Stimulated activated CD8-positive, alpha-beta memory T cell treated with anti-CD3 and anti-CD28 coated beads, Interleukin-7, amount 100 ng/mL, for 24 hours (primary cell): ENCODE results near the gene KCNIP4.
"Not testable (repeated sequence)": the region's sequence is repeated elsewhere in the genome, so short reads cannot be mapped to it uniquely, and the experiment has no call there.

ENCODE experiments used
- DNase-seq: peaks from one replicate; pipeline ENCODE4 v3.0.0-alpha.2; 2020; ENCODE audit warnings: low read depth

KCNIP4 gene

GRCh38 chr4:21352354-21352753 is 596.2 kb downstream of the KCNIP4 start:
- not testable (repeated sequence) for DNase-seq

GRCh38 chr4:21347142-21347541 is 601.4 kb downstream of the KCNIP4 start:
- DNase-seq: no peak

GRCh38 chr4:21327976-21328700 is 620.4 kb downstream of the KCNIP4 start:
- no peak for DNase-seq

GRCh38 chr4:21320034-21320433 is 628.5 kb downstream of the KCNIP4 start:
- no peak for DNase-seq

DNA sequence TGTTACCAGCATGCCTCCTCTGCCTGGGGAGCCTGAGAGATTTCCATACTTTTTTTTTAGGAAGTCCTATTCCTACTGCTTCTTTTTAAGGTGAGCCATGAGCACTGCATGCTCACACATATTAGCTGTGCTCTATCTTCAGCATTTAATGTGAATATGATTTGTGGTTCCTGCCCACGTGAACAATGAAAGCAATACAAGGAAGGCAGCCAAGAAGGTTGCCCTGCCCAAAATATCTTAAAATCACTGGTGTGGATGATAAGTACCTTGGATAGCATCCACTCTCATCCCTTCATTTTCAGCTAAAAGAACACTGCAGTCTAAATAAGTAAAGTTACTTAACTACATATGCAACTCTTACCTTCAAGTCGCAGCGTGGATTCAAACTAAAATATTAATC is 640.9 kb downstream of the KCNIP4 start:
- no peak for DNase-seq

DNA sequence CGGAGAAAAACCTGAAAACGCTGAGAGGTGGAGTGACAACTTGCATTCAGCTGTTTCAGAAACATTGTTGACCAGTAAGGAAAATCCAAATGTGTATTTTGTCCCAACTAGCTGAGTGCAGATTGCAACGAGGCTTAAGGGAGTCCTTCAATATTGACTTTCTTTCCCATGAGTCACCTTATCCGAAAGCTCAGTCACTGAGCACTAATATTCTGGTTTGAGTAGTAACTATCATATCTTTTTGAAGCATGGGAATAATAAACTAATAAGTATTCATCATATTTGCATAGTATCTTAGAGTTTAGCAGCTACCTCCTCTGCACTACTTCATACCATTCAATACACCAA is 644.1 kb downstream of the KCNIP4 start:
- DNase-seq: no peak

GRCh38 chr4:21290562-21290961 is 658.0 kb downstream of the KCNIP4 start:
- DNase-seq: no peak

DNA sequence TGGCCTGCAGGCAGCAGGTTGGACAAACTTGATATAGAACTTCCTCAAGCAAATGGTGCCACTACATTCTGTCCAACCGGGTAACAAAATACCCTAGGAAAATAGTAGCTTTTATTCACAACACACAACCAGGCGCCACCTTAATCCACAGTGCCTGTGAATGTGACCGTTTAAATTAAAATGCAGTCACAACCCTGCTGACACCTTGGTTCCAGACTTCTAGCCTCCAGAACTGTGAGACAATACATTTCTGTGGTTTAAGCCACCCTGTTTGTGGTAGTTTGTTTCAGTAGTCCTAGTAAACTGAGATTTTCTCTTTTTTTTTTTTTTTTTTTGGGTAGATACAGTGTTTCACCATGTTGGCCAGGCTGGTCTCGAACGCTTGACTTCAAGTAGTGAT is 672.5 kb downstream of the KCNIP4 start:
- no peak for DNase-seq

- no peak for DNase-seq
Measured at GRCh38 chr4:21271439-21272052, 677.0 kb downstream of the KCNIP4 start.

DNA sequence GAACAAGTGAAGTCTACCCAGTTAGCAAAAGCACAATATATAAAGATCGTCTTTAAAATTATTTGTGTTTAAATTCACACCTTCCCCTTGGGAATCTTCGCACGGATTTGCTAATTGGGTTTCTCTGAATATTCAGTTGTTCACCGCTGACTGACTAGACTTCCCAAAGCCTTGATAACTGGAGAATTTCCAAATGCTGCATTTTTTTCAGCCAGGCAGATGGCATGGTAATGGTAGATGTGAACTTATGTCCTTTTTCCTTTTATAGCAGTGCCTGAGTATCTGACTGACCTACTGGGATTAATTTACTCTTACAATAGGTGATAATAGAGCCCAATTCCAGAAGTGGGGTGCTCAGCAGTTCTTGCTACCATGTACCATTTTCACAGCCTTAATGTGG is 700.2 kb downstream of the KCNIP4 start:
- no peak for DNase-seq

DNA sequence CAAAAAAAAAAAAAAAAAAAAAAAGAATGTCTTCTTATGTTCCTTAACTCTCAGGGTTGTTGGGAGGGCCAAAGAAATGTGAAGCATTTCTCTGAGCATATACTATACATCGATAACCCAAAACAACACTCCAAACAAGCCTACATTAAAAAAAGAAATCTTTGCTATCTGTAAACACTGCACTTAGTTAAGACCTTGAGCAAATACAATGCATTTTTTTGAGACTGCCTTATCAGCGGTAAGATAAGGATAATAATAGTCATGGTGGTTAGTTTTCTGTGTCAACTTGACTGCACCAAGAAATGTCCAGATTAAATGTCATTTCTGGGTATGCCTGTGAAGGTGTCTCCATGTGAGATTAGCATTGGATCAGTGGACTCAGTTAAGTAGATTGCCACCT is 706.4 kb downstream of the KCNIP4 start:
- DNase-seq: no peak

- DNase-seq: no peak
Measured at GRCh38 chr4:21226637-21227538, 721.7 kb downstream of the KCNIP4 start.

DNA sequence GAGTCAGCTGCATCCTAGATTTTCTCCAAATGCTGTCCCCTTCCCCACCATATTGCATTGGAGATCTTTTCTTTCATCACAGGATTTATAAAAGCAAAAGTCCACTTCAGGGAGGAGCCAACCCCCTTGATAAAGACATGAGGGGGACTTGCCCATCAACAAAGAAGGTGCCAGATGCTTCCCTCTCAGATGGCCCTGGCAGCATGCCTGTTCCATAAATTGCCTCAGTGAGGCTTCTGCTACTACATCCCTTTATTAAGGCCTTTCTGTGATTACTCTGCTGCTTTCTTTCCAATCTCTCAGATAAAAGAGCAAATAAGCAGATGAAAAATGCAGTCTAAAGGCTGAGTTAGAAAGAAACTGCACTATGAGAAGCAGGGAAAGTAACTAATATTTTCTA is 736.7 kb downstream of the KCNIP4 start:
- DNase-seq: no peak

GRCh38 chr4:21209860-21210259 is 738.7 kb downstream of the KCNIP4 start:
- no peak for DNase-seq

DNA sequence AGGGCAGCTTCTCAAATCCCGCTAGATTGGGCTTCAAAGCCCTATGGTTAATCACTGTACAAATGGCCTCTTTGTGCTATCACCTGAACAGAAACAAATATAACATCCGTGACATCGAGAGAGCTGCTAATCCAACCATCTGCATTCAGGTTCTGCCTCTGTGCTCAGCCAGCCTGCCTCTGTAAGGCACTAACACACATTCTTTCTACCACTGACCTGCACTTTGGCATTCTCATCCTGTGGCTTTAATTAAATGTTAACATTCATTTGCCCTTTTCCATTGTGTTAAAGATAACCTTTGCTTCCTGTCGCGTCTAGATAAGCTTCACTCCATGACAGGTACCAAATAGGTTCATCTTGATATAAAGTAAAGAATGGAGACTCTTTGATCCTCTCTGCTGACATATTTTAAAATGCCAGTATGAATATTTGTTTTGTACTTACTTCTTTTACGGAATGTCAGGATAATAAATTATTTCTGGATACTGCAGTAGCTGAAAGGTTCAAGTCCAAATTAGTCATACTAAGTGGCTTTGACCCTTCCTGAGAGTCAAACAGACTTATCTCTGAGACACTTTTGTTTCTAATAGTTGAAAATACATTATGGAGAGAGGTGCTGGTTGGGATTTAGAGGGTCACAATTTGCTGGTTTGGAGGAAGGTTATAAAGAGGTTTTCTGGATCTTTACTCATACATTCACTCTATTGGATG is 742.6 kb downstream of the KCNIP4 start:
- DNase-seq: no peak

GRCh38 chr4:21203416-21203815 is 745.2 kb downstream of the KCNIP4 start:
- no peak for DNase-seq

DNA sequence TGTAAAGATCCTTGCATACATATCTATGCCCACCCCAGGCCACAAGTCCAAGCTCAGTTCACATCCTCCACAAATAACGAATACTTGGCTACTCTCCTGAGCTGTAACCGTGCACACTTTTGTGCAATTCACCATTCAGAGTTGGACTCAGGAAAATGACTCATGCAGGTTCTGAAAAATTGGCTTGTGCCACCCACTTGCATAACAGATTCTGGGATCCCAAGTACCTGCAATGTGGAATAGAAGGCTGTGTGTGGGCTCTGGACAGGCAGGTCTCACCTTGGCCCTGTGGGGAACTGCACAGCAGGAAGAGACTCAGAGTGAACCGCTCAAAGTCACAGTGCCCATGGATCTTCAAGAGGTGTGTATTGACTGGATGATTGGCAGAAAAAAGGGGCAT is 745.6 kb downstream of the KCNIP4 start:
- no peak for DNase-seq

- no peak for DNase-seq
Measured at GRCh38 chr4:21198683-21199082, 749.9 kb downstream of the KCNIP4 start.

DNA sequence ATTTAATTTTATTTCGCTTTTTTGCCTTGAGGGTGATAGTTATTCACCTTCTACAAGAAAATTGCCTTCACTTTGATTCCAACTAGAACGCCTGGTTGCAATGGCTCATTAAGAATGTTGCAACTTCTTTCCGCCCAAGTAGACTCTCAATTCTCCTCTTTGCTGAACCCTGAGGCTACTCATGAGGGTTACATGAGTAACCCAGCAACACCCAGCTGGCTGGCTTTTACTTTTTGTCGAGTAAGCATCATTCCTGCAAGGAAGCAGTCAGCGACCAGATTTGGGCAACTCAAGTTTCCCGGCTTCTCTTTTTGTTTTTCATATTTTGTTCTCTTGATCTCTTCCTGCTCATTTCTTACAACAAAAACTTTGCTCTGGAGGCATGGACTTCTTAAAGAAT is 752.9 kb downstream of the KCNIP4 start:
- DNase-seq: no peak

- no peak for DNase-seq
Measured at GRCh38 chr4:21192367-21192766, 756.2 kb downstream of the KCNIP4 start.

GRCh38 chr4:21191317-21191716 is 757.3 kb downstream of the KCNIP4 start:
- DNase-seq: no peak

- DNase-seq: no peak
Measured at GRCh38 chr4:21184788-21185187, 763.8 kb downstream of the KCNIP4 start.
